Myocyte (in vitro differentiated cells): ENCODE results near the gene HOXA4. TPM values are rescaled to one million over a fixed set of nuclear protein-coding genes. Genes with fewer than 3 reads are reported as not detected.
A peak's percentile ranks its signal among the peaks of the same experiment; 100 is the strongest.

ENCODE experiments used
- DNase-seq: peaks from one replicate; pipeline ENCODE4 v3.0.0-alpha.2; 2012; ENCODE audit warnings: low read depth
- total RNA-seq: library from RNA; depleted of rRNA; stranded (reverse); fragments of >200 nt; gene quantifications from 2 replicates; pipeline ENCODE4 v1.2.3, GENCODE V29; 2014

The HOXA4 gene
- total RNA-seq, 1 donor from 2014 or later: 5.0 TPM

DNA sequence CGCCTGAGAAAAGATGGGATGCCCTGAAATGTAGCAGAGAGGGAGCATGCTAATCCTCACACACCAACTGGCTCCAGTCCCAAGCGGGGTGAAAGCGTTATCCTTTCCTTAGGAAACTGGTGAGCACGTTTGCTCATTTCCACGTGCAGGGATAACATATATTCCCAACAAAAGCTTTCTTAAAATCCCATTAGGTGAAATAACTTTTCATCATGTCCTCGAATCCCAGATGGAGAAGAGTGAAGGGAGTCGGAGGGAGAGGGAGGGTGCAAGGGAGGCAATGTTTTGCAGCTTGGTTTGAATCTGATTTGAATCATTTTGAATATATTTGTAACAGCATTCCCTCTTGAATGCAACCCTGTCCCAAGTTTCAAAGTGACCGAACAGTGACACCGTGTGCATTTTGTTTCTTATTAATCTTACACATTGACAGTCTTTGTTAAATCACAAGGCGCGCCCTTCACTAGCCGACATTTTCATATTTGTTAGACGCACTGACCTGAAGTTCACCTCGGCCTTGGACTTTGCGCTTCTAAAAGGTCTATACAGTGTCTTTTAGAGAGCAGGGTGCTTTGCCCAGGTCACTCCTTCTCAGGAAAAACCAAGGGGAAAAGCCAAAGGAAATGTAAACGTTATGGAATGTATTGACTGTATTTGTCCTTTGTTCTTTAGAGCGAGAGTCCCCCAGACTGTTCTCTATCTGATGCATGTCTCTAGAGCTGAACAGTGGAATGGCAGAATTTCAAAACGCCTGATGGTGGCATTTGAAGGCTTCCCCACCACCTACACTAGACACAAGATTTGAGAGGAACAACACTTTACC, 3.1 kb upstream of the HOXA4 start:
- DNase-seq: no peak

GRCh38 chr7:27132978-27133377, 2.4 kb upstream of the HOXA4 start:
- DNase-seq: no peak

GRCh38 chr7:27132214-27132613, 1.7 kb upstream of the HOXA4 start:
- no peak for DNase-seq

GRCh38 chr7:27131390-27131819, 848 bp upstream of the HOXA4 start:
- DNase-seq: no peak

- DNase-seq: peak; percentile 81
Observed at GRCh38 chr7:27129729-27130539, 623 bp downstream of the HOXA4 start.

DNA sequence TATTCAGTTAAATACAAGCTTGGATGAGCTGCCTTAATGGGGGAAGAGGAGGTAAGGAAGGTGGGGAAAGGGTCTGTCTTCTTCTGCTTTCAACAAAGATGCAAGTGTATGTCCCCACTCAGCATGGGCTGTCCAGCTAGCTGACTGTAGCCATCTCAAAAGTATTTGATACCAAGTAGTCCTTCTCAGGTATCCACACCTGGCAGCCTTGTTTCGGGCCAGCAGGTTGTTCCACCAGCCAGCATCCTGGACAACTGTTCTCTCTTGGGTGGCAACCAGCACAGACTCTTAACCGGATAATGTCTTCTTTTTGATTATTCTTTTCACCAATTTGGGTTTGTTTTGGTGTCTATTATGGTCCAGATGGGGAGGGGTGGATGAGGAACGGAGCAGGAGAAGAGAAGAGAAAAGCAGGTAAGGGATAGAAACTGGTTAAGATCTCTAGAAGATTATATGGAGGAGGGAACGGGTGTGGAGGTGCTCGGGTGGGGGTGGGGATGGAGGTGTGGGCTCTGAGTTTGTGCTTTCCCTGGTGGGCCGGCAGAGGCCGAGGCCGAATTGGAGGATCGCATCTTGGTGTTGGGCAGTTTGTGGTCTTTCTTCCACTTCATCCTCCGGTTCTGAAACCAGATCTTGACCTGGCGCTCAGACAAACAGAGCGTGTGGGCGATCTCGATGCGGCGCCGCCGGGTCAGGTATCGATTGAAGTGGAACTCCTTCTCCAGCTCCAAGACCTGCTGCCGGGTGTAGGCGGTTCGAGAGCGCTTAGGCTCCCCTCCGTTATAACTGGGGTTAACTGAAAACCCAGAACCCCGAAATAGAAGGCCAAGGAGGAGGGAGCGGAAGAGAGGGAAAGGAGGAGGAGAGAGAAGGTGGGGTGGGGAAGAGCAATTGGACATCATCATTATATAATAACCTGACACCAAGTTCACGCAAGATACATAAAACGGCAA, 1.5 kb downstream of the HOXA4 start:
- DNase-seq: no peak

GRCh38 chr7:27128034-27128433, 2.5 kb downstream of the HOXA4 start:
- DNase-seq: peak; percentile 82

DNA sequence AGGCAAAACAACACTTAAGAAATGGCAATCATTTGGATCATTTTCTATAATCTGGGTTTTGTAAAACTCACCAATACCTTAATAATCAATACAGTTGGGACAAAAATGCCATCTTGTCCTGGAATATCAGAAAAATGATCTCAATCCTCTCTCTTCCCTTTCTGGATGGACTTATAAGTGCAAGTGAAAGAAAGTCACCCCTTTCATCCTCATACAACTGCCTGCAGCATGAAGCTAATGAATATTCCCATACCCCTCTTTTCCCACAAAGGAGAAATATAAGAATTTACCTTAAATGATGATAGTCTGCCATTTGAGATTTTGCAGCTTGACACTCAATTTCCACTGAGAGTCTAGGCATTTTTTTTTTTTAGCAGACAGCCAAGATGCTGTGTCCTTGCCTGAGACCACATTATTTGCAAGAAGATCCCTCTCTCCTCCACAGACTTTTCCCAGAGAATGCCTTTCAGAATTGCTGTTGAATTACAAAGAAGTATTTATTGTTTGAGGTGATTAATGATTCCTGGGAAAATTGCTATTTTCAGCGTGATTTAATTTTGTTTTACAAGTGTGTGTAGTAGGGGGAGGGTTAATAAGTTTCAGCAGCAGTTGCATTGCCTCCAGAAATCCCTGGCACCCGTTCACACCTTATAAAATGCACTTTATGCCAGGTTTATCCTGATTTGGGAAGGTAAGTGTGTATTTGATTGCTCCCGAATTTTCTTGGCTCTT, 3.8 kb downstream of the HOXA4 start:
- DNase-seq: no peak

GRCh38 chr7:27125986-27126394, 4.6 kb downstream of the HOXA4 start:
- no peak for DNase-seq

DNA sequence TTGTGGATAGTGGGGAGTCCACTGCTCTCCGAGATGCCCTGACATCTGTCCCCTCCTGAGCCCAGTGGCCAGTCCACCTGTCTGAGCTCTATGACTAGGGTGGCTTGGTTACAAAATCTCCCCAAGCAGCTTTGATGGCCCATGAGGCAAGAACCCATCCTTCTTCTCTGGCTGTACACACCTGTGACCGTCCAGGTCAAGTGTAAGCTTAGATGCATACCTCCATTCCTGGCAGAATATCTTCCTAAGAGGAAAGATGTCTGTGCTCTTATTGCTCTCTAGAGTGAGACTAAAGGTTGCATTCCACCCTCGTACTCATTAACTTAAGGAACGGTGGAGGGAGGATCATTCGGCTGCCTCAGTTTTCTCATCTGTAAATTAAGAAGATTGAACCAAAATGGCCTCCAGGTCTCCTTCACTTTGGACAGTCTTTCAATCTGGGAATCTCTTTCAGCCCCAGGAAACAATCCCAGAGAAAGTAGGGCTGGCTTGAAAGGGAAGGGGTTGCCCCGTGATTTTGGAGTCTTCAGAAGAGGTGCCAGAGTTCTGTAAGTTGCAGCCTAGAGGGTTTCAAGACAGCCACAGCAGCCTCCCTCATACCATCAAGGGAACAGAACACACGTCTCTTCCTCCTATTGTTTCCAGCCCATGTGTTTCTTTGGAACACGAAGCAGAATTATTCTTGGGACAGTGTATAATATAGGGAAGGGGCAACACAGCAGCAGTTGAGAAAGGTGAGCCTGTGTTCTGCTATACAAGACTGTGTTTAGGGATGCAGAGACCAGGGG, 5.5 kb downstream of the HOXA4 start:
- peak; percentile 88 for DNase-seq

- DNase-seq: no peak
Observed at GRCh38 chr7:27124096-27124901, 6.3 kb downstream of the HOXA4 start.

GRCh38 chr7:27123477-27124053, 7.0 kb downstream of the HOXA4 start:
- DNase-seq: no peak

DNA sequence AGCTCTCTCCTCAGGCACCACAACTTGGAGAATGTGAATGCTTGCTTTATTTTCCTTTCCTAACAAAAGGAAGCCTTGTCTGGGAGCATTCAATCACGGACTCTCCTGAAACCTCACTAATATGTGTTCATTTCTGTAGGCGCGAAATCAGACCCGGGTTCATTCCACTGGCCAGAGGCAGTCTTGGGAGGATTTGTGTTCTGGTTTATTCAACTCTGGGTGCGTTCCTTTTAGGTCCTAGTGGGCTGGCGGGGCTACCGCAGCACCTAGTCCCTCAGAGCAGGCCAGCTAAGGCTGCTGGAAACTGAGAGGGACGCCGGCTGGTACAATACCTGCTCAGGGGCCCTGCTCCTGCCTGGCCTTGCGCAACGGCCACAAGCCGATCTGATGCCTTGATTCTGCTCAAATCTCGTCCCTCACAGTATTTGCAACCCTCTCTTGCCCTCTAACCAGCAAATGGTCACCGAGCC, 7.5 kb downstream of the HOXA4 start:
- no peak for DNase-seq

DNA sequence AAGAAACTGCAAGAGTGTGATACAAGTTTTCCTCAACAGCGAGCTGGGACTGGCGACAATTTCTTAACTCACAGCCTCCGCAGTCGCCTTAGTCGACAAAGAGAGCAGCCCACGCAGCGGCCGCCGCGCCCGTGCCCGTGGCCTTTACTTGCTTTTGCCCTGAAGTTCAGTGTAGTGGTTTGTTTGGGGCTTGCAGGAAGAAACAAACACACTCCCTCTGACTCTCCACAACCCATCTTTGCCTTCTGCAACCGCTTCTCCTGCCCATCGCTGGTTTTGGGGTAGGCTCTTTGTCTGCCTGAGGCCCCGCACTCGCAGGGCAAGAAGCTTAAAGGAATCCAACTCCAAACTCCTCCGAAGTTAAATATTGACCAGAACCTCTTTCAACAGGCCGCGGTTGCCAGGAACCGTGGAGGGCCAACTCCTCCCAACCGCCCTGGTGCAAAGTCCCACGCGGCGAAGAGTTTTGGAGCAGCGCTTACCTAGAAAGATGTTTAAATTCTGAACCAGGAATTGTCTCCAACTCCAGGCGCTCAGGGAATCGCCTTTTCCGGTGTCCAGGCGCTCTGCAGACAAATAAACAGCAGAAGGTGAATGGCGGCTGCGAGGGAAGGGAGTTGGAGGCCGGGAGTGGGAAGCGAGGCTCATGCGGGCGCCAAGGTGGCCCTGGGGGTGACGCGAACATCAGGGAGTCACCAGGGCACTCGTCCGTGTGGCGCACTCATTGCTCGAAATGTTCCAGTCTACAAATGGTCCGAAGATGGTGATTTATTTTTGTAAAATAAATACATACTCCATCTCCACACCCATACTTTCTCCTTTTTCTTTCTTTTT, 8.3 kb downstream of the HOXA4 start:
- DNase-seq: no peak

DNA sequence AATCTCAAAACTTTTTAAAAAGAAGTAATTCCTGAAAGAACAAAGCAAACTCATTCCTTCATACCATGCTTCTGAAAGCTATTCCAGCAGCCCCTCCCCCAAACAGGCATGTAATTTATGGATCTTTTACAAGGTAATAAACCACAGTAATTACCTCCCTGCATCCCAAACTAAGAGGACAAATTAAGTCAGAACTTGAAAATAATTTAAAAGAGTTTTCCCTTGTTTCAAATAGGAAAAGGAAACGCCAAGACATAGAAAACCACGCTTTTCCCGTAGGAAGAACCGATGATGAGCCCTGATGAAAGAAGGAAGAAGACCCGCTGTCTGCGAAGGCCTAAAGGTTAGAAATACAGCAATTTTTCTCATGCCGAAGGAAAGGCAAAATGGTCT, 8.9 kb downstream of the HOXA4 start:
- DNase-seq: no peak

DNA sequence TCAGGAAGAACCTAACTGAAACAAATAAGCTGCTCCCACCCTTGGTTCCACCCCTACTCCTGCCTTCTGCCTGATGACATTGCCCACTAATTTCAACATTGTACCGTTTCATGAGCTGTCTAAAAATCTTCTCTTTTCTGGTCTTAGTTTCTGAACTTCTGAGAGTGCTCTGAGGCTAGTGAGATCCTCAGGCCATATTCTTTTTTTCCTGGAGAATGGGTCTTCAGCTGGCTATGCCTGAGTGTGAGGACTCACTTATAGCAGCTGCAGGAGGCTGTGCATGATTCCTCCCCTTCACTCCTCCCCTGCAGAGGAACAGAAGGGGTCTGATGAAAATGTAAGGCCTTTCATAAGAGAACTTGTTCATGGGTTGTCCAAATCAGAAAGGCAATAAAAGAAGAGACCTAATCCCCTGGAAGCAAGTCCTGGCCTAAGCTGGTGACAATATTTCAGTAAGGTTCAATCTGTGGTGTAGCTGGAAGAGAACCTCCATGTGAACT, 11.1 kb downstream of the HOXA4 start:
- no peak for DNase-seq

DNA sequence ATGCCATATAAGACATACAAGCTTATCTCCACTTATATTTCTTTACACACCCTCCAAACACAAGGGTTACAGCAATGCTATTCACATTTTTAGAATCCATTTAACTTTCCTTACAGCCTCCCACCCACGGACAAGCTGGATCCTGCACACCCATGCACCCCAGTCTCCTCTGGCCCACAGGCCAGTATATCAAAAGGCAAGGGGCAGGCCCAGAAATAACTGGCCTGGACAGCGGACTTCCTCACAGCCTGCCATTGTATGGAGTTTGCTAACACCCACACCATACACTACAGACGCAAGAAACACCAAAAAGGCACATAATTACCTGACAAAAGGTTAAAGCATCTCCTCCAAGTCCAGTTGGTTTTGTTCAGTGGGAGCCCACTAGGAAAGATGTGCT, 12.0 kb downstream of the HOXA4 start:
- DNase-seq: no peak
